ENCODE measurements around the gene TOMM34. TPM values are rescaled to one million over a fixed set of nuclear protein-coding genes. Genes with fewer than 3 reads are reported as not detected.
A peak's percentile ranks its signal among the peaks of the same experiment; 100 is the strongest.

Gene TOMM34
- total and polyA plus RNA-seq, 4 donors, result 4.4 to 12.1 (median 7.8) TPM

GRCh38 chr20:44946271-44946852, 13.8 kb downstream of the TOMM34 start:
- WGBS, result 45% methylated on average over 2 of the region's 2 CpGs
- peaks cover 0 to 17% (median 9%) of the 10 kb centered on the region in 4 donors for H3K4me1 ChIP-seq (ENCODE audit: control insufficient read depth in 4 of 4, insufficient read depth in 4 of 4, low read length in 3 of 4)
- TF ChIP-seq JUND (IDR thresholded peaks at IDR 0.05) (no peak), HNF4A (conservative IDR thresholded peaks at IDR 0.05) (peak in 1 of 2 donors; percentile 9)
- H3K9me3 ChIP-seq (ENCODE audit: control insufficient read depth in 4 of 4, low read length in 3 of 4), result no peaks in the 10 kb centered on the region
- H3K36me3 ChIP-seq (ENCODE audit: control insufficient read depth in 4 of 4, insufficient read depth in 3 of 4, low read depth in 1 of 4, low read length in 3 of 4), result peaks cover 7 to 44% (median 39%) of the 10 kb centered on the region in 4 donors
- peak overlapping the region in 1 of 2 donors; percentile 66 for H3K27ac ChIP-seq (ENCODE audit: low read depth in 1 of 2, low read length in 2 of 2)
- H3K27me3 ChIP-seq (ENCODE audit: control insufficient read depth in 4 of 4, insufficient read depth in 4 of 4, low read length in 3 of 4), result no peaks in the 10 kb centered on the region
- no peak for DNase-seq (ENCODE audit: low spot score)
- H3K9ac ChIP-seq (ENCODE audit: low read depth in 1 of 2, low read length in 2 of 2), result no peak overlapping the region
- no peak overlapping the region for H3K4me3 ChIP-seq (ENCODE audit: low read depth in 1 of 3, low read length in 3 of 3)

GRCh38 chr20:44945261-44945660, 14.9 kb downstream of the TOMM34 start:
- Histone ChIP-seq H3K9me3 (ENCODE audit: control insufficient read depth in 4 of 4, low read length in 3 of 4) (no peaks in the 10 kb centered on the region), H3K4me3 (ENCODE audit: low read depth in 1 of 3, low read length in 3 of 3) (no peak overlapping the region), H3K27me3 (ENCODE audit: control insufficient read depth in 4 of 4, insufficient read depth in 4 of 4, low read length in 3 of 4) (no peaks in the 10 kb centered on the region), H3K36me3 (ENCODE audit: control insufficient read depth in 4 of 4, insufficient read depth in 3 of 4, low read depth in 1 of 4, low read length in 3 of 4) (peaks cover 7 to 41% (median 32%) of the 10 kb centered on the region in 4 donors), H3K9ac (ENCODE audit: low read depth in 1 of 2, low read length in 2 of 2) (no peak overlapping the region), H3K27ac (ENCODE audit: low read depth in 1 of 2, low read length in 2 of 2) (no peak overlapping the region), H3K4me1 (ENCODE audit: control insufficient read depth in 4 of 4, insufficient read depth in 4 of 4, low read length in 3 of 4) (peaks cover 0 to 17% (median 9%) of the 10 kb centered on the region in 4 donors)
- DNase-seq (ENCODE audit: low spot score), result no peak
- no peak for TF ChIP-seq HNF4A (conservative IDR thresholded peaks at IDR 0.05)
- TF ChIP-seq RAD21 (IDR thresholded peaks at IDR 0.05), result no peak
- TF ChIP-seq YY1 (IDR thresholded peaks at IDR 0.05), result no peak
- TF ChIP-seq, protein P1, sequence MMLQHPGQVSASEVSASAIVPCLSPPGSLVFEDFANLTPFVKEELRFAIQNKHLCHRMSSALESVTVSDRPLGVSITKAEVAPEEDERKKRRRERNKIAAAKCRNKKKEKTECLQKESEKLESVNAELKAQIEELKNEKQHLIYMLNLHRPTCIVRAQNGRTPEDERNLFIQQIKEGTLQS (IDR thresholded peaks at IDR 0.05), result no peak
- no peak for TF ChIP-seq RXRA (IDR thresholded peaks at IDR 0.05)
- no peak for TF ChIP-seq FOXA1 (IDR thresholded peaks at IDR 0.05)
- no peak for TF ChIP-seq REST (IDR thresholded peaks at IDR 0.05)
- TF ChIP-seq, protein P2, sequence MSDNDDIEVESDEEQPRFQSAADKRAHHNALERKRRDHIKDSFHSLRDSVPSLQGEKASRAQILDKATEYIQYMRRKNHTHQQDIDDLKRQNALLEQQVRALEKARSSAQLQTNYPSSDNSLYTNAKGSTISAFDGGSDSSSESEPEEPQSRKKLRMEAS (IDR thresholded peaks at IDR 0.05), result no peak
- WGBS, result 93% methylated on average over 6 of the region's 6 CpGs

DNA sequence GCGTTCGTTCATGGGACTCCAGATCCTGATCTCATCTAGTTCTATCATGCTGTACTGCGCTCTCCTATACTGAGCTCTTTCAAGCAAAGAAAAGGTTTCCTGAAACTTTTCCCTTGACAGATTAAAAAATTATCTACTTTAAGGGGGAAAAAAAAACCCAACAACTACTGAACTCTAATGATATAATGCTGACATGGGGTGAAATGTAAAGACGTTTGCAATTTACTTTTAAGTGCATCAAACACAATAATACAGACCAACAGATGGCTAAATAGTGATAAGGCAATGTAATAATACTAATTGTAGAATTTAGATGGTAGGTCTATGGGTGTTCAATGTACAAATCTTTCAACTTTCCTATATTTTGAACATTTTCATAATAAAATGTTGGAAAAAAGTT, 16.4 kb downstream of the TOMM34 start:
- H3K9me3 ChIP-seq (ENCODE audit: control insufficient read depth in 4 of 4, low read length in 3 of 4), result no peaks in the 10 kb centered on the region
- peaks cover 0 to 17% (median 9%) of the 10 kb centered on the region in 4 donors for H3K4me1 ChIP-seq (ENCODE audit: control insufficient read depth in 4 of 4, insufficient read depth in 4 of 4, low read length in 3 of 4)
- H3K9ac ChIP-seq (ENCODE audit: low read depth in 1 of 2, low read length in 2 of 2), result no peak overlapping the region
- WGBS, result 94% methylated on average over 4 of the region's 4 CpGs
- TF ChIP-seq, protein P2 (IDR thresholded peaks at IDR 0.05), result no peak
- TF ChIP-seq FOXA1 (IDR thresholded peaks at IDR 0.05) (no peak), ZBTB33 (IDR thresholded peaks at IDR 0.05) (no peak), GABPA (IDR thresholded peaks at IDR 0.05 in 1 of 2, conservative IDR thresholded peaks at IDR 0.05 in 1 of 2) (no peak), NR2F2 (IDR thresholded peaks at IDR 0.05) (no peak), SP1 (IDR thresholded peaks at IDR 0.05) (no peak), FOXA2 (IDR thresholded peaks at IDR 0.05) (no peak), EGR1 (IDR thresholded peaks at IDR 0.05; ENCODE audit: low read depth in 2 of 2) (no peak), HNF4A (conservative IDR thresholded peaks at IDR 0.05) (no peak)
- TF ChIP-seq, protein P1 (IDR thresholded peaks at IDR 0.05), result no peak
- DNase-seq (ENCODE audit: low spot score), result no peak
- H3K27me3 ChIP-seq (ENCODE audit: control insufficient read depth in 4 of 4, insufficient read depth in 4 of 4, low read length in 3 of 4), result no peaks in the 10 kb centered on the region
- H3K36me3 ChIP-seq (ENCODE audit: control insufficient read depth in 4 of 4, insufficient read depth in 3 of 4, low read depth in 1 of 4, low read length in 3 of 4), result peaks cover 7 to 37% (median 27%) of the 10 kb centered on the region in 4 donors
- no peak overlapping the region for H3K4me3 ChIP-seq (ENCODE audit: low read depth in 1 of 3, low read length in 3 of 3)
- H3K27ac ChIP-seq (ENCODE audit: low read depth in 1 of 2, low read length in 2 of 2), result no peak overlapping the region
